ENCODE results near the gene FIS1.
"Not testable (repeated sequence)": the region's sequence is repeated elsewhere in the genome, so short reads cannot be mapped to it uniquely, and the experiment has no call there.

The FIS1 gene

GRCh38 chr7:101244375-101245146 lies at the start of gene FIS1:
FIS1 (minus strand) TSS chr7:101245081; CDS start chr7:101245004, 77 bp downstream.
- peak; percentile 85 for DNase-seq

GRCh38 chr7:101294039-101294831 lies 49.4 kb upstream of the FIS1 start:
- no peak for DNase-seq

- not testable (repeated sequence) for DNase-seq
Measured at GRCh38 chr7:101293069-101294021, 48.5 kb upstream of the FIS1 start.

GRCh38 chr7:101292566-101292965 lies 47.7 kb upstream of the FIS1 start:
- not testable (repeated sequence) for DNase-seq

- not testable (repeated sequence) for DNase-seq
Measured at GRCh38 chr7:101290186-101291037, 45.5 kb upstream of the FIS1 start.

- DNase-seq = not testable (repeated sequence)
Measured at GRCh38 chr7:101289687-101290086, 44.8 kb upstream of the FIS1 start.

- DNase-seq = no peak
Measured at GRCh38 chr7:101288439-101288838, 43.6 kb upstream of the FIS1 start.

GRCh38 chr7:101287032-101287431 lies 42.2 kb upstream of the FIS1 start:
- no peak for DNase-seq

- not testable (repeated sequence) for DNase-seq
Measured at GRCh38 chr7:101285880-101286279, 41.0 kb upstream of the FIS1 start.

GRCh38 chr7:101285171-101285570 lies 40.3 kb upstream of the FIS1 start:
- DNase-seq = no peak

- DNase-seq = not testable (repeated sequence)
Measured at GRCh38 chr7:101280912-101281311, 36.0 kb upstream of the FIS1 start.

- DNase-seq = no peak
Measured at GRCh38 chr7:101278461-101279292, 33.8 kb upstream of the FIS1 start.

- no peak for DNase-seq
Measured at GRCh38 chr7:101277155-101277554, 32.3 kb upstream of the FIS1 start.

- DNase-seq = no peak
Measured at GRCh38 chr7:101273206-101273605, 28.3 kb upstream of the FIS1 start.

GRCh38 chr7:101271021-101271420 lies 26.1 kb upstream of the FIS1 start:
- no peak for DNase-seq

- DNase-seq = no peak
Measured at GRCh38 chr7:101269664-101270063, 24.8 kb upstream of the FIS1 start.

GRCh38 chr7:101265622-101266516 lies 21.0 kb upstream of the FIS1 start:
- DNase-seq = no peak

GRCh38 chr7:101264102-101264706 lies 19.3 kb upstream of the FIS1 start:
- not testable (repeated sequence) for DNase-seq

GRCh38 chr7:101258243-101258731 lies 13.4 kb upstream of the FIS1 start:
- no peak for DNase-seq

Data from DMS153 (cell line).